H9 (cell line): Measurements from ENCODE around the gene HOXA1. TPM values are rescaled to one million over a fixed set of nuclear protein-coding genes. Genes with fewer than 3 reads are reported as not detected.

Experiments
- DNase-seq: peaks from one replicate; pipeline ENCODE4 v3.0.0-alpha.2; 2017
- H2AFZ ChIP-seq: one replicate; pipeline ENCODE4 v1.6.1; 2013; ENCODE audit warnings: mild to moderate bottlenecking, low read length, control low read depth, moderate library complexity
- H2AK5ac ChIP-seq: 2 replicates; pipeline ENCODE4 v1.6.1; 2013; ENCODE audit warnings: low read length, control low read depth, mixed read lengths; ENCODE audit not compliant: insufficient read length
- H2BK120ac ChIP-seq: one replicate; pipeline ENCODE4 v1.6.1; 2013; ENCODE audit warnings: low read depth, mild to moderate bottlenecking, low read length, control low read depth, inconsistent platforms; ENCODE audit not compliant: poor library complexity, severe bottlenecking
- H2BK12ac ChIP-seq: 2 replicates; pipeline ENCODE4 v1.6.1; 2013; ENCODE audit warnings: low read length, control low read depth, mixed read lengths, low read depth; ENCODE audit not compliant: insufficient read length
- H2BK15ac ChIP-seq: 2 replicates; pipeline ENCODE4 v1.6.1; 2013; ENCODE audit warnings: low read depth, low read length, control low read depth
- H2BK20ac ChIP-seq: one replicate; pipeline ENCODE4 v1.6.1; 2013; ENCODE audit warnings: low read depth, mild to moderate bottlenecking, low read length, control low read depth, inconsistent platforms; ENCODE audit not compliant: poor library complexity, severe bottlenecking
- H2BK5ac ChIP-seq: 2 replicates; pipeline ENCODE4 v1.6.1; 2013; ENCODE audit warnings: low read length, control low read depth, mixed read lengths; ENCODE audit not compliant: insufficient read length
- H3K14ac ChIP-seq: 2 replicates; pipeline ENCODE4 v1.6.1; 2013; ENCODE audit warnings: low read length, control low read depth; ENCODE audit not compliant: insufficient read depth
- H3K18ac ChIP-seq: 2 replicates; pipeline ENCODE4 v1.6.1; 2013; ENCODE audit warnings: low read depth, mild to moderate bottlenecking, mixed read lengths, low read length, control low read depth; ENCODE audit not compliant: insufficient read length
- H3K23ac ChIP-seq: 2 replicates; pipeline ENCODE4 v1.6.1; 2013; ENCODE audit warnings: low read length, control low read depth, mixed read lengths, low read depth; ENCODE audit not compliant: insufficient read length
- H3K23me2 ChIP-seq: 2 replicates; pipeline ENCODE4 v1.6.1; 2013; ENCODE audit warnings: low read depth, mild to moderate bottlenecking, mixed read lengths, low read length, control low read depth; ENCODE audit not compliant: insufficient read length, poor library complexity, severe bottlenecking
- H3K27ac ChIP-seq: 2 replicates; pipeline ENCODE4 v1.5.1; 2013; ENCODE audit warnings: low read length, control low read depth, mixed read lengths, low read depth; ENCODE audit not compliant: insufficient read length
- H3K27me3 ChIP-seq: 2 replicates; pipeline ENCODE4 v1.6.1; 2013; ENCODE audit warnings: low read length, control low read depth, inconsistent platforms; ENCODE audit not compliant: insufficient read depth
- H3K4ac ChIP-seq: 2 replicates; pipeline ENCODE4 v1.6.1; 2013; ENCODE audit warnings: low read depth, mild to moderate bottlenecking, control low read depth, inconsistent platforms, low read length, moderate library complexity
- H3K4me1 ChIP-seq: 2 replicates; pipeline ENCODE4 v1.6.1; 2013; ENCODE audit warnings: low read length, control low read depth, inconsistent platforms; ENCODE audit not compliant: insufficient read depth
- H3K4me2 ChIP-seq: 2 replicates; pipeline ENCODE4 v1.6.1; 2013; ENCODE audit warnings: low read length, control low read depth, mixed read lengths; ENCODE audit not compliant: insufficient read length, insufficient read depth
- H3K56ac ChIP-seq: 2 replicates; pipeline ENCODE4 v1.6.1; 2013; ENCODE audit warnings: low read depth, mild to moderate bottlenecking, mixed read lengths, low read length, control low read depth; ENCODE audit not compliant: insufficient read length
- H3K79me1 ChIP-seq: 2 replicates; pipeline ENCODE4 v1.6.1; 2013; ENCODE audit warnings: low read depth, mild to moderate bottlenecking, moderate library complexity, low read length, control low read depth, inconsistent platforms; ENCODE audit not compliant: insufficient read depth, poor library complexity, severe bottlenecking
- H3K79me2 ChIP-seq: 2 replicates; pipeline ENCODE4 v1.6.1; 2013; ENCODE audit warnings: low read length, control low read depth, inconsistent platforms; ENCODE audit not compliant: insufficient read depth
- H3K9ac ChIP-seq: 2 replicates; pipeline ENCODE4 v1.6.1; 2013; ENCODE audit warnings: low read length, control low read depth, mixed read lengths; ENCODE audit not compliant: insufficient read length; ENCODE audit errors: extremely low read depth
- H3K9me3 ChIP-seq: one replicate; pipeline ENCODE4 v1.6.1; 2013; ENCODE audit warnings: low read depth, low read length, inconsistent platforms; ENCODE audit not compliant: control insufficient read depth
- H3T11ph ChIP-seq: one replicate; pipeline ENCODE4 v1.6.1; 2013; ENCODE audit warnings: mild to moderate bottlenecking, low read length, control low read depth, inconsistent platforms
- H4K20me1 ChIP-seq: one replicate; pipeline ENCODE4 v1.6.1; 2013; ENCODE audit not compliant: control insufficient read depth, insufficient read length, insufficient read depth
- H4K5ac ChIP-seq: 2 replicates; pipeline ENCODE4 v1.6.1; 2013; ENCODE audit warnings: low read depth, mild to moderate bottlenecking, mixed read lengths, low read length, control low read depth; ENCODE audit not compliant: insufficient read length
- H4K8ac ChIP-seq: replicated peaks from 2 replicates; pipeline ENCODE4 v1.6.1; 2013; ENCODE audit warnings: low read length, control low read depth, mixed read lengths, low read depth; ENCODE audit not compliant: insufficient read length
- H4K91ac ChIP-seq: 2 replicates; pipeline ENCODE4 v1.6.1; 2013; ENCODE audit warnings: low read depth, mild to moderate bottlenecking, moderate library complexity, mixed read lengths, low read length, control low read depth; ENCODE audit not compliant: insufficient read length
- H3K27ac Mint-ChIP-seq, 3 experiments: 2 replicates in 2 of 3; 3 replicates in 1 of 3; pipeline ENCODE4 v1.8.0; 2020 to 2021; ENCODE audit warnings: mixed read lengths in 3 of 3, mild to moderate bottlenecking in 1 of 3, moderate library complexity in 1 of 3
- H3K27me3 Mint-ChIP-seq: 2 replicates; pipeline ENCODE4 v1.8.0; 2021; ENCODE audit warnings: low read depth, mild to moderate bottlenecking, moderate library complexity, mixed read lengths
- H3K36me3 Mint-ChIP-seq, 3 experiments: 2 replicates in 2 of 3; 3 replicates in 1 of 3; pipeline ENCODE4 v1.8.0; 2020 to 2021; ENCODE audit warnings: low read depth in 3 of 3, mixed read lengths in 3 of 3; ENCODE audit not compliant: insufficient read depth in 1 of 3
- H3K4me1 Mint-ChIP-seq, 2 experiments: 2 replicates each; pipeline ENCODE4 v1.8.0; 2020; ENCODE audit warnings: mixed read lengths in 2 of 2
- H3K4me3 Mint-ChIP-seq, 2 experiments: 2 replicates in 1 of 2; 3 replicates in 1 of 2; pipeline ENCODE4 v1.8.0; 2020 to 2021; ENCODE audit warnings: mild to moderate bottlenecking in 2 of 2, mixed read lengths in 2 of 2, moderate library complexity in 1 of 2
- H3K9me3 Mint-ChIP-seq, 2 experiments: 2 replicates in 1 of 2; 3 replicates in 1 of 2; pipeline ENCODE4 v1.8.0; 2020; ENCODE audit warnings: mild to moderate bottlenecking in 2 of 2, mixed read lengths in 2 of 2, moderate library complexity in 1 of 2
- WGBS: extraction: QIAGEN DNeasy Blood & Tissue Kit; methylation state at CpG from one replicate; pipeline ENCODE4 v1.1.7; 2013; ENCODE audit warnings: missing lambda C conversion rate, low lambda C conversion rate, mixed read lengths; ENCODE audit not compliant: insufficient read length; ENCODE audit errors: extremely low coverage; 5-methylcytosine and 5-hydroxymethylcytosine counted together
- total RNA-seq: library from RNA; stranded (reverse); gene quantifications from 2 replicates; pipeline ENCODE4 v1.2.1, GENCODE V29; 2021
- TF ChIP-seq, protein P1 (sequence below): fragments of 200-600 bp; sonication (generic); conservative IDR thresholded peaks from 3 replicates; pipeline ENCODE4 v1.8.0; 2021; ENCODE audit warnings: antibody characterized with exemption, mild to moderate bottlenecking

Gene HOXA1
- total RNA-seq, 1 experiment from 2014 or later = not detected

DNA sequence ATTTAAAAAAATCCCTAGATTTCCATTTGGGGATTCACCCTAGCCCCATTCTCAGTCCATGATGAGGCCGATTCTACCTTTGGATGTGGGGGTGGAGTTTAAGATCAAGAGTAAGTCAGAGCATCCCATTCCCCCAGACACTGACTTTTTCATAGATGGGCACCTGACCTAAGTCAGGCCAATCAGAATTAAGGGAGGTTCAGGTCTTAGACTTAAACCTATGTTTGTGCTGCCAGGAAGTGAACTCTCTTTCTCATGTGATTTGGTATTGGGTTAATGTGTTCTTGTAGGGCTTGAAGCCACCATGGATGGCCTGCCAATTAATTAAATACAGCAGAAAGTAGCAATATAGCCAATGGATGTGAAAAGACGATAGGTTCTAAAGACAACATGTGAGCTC, 30.1 kb downstream of the HOXA1 start:
- H2BK12ac ChIP-seq = no peak overlapping the region
- TF ChIP-seq, protein P1, sequence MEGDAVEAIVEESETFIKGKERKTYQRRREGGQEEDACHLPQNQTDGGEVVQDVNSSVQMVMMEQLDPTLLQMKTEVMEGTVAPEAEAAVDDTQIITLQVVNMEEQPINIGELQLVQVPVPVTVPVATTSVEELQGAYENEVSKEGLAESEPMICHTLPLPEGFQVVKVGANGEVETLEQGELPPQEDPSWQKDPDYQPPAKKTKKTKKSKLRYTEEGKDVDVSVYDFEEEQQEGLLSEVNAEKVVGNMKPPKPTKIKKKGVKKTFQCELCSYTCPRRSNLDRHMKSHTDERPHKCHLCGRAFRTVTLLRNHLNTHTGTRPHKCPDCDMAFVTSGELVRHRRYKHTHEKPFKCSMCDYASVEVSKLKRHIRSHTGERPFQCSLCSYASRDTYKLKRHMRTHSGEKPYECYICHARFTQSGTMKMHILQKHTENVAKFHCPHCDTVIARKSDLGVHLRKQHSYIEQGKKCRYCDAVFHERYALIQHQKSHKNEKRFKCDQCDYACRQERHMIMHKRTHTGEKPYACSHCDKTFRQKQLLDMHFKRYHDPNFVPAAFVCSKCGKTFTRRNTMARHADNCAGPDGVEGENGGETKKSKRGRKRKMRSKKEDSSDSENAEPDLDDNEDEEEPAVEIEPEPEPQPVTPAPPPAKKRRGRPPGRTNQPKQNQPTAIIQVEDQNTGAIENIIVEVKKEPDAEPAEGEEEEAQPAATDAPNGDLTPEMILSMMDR = no peak
- no peaks in the 10 kb centered on the region for H3K36me3 Mint-ChIP-seq
- no peak overlapping the region for H3K27ac ChIP-seq
- no peak overlapping the region for H3T11ph ChIP-seq
- no peak overlapping the region for H3K4me3 Mint-ChIP-seq
- no peaks in the 10 kb centered on the region for H3K9me3 ChIP-seq
- no peak for DNase-seq
- no peak overlapping the region for H2AK5ac ChIP-seq
- no peak overlapping the region for H2BK15ac ChIP-seq
- no peak overlapping the region for H2AFZ ChIP-seq
- H2BK120ac ChIP-seq = no peak overlapping the region
- H3K79me2 ChIP-seq = no peaks in the 10 kb centered on the region
- H3K79me1 ChIP-seq = no peaks in the 10 kb centered on the region
- H4K20me1 ChIP-seq = no peaks in the 10 kb centered on the region
- H3K4me1 ChIP-seq = no peaks in the 10 kb centered on the region
- H2BK5ac ChIP-seq = no peak overlapping the region
- H3K56ac ChIP-seq = no peak overlapping the region
- no peak overlapping the region for H3K14ac ChIP-seq
- H3K9me3 Mint-ChIP-seq = no peaks in the 10 kb centered on the region
- H3K27me3 Mint-ChIP-seq = peaks cover 7% of the 10 kb centered on the region
- H3K4ac ChIP-seq = no peak overlapping the region
- H4K5ac ChIP-seq = no peak overlapping the region
- WGBS = no CpG with 5 or more reads among the region's 2 CpGs
- H3K4me1 Mint-ChIP-seq = no peaks in the 10 kb centered on the region
- no peak overlapping the region for H3K9ac ChIP-seq
- H3K23ac ChIP-seq = no peak overlapping the region
- no peak overlapping the region for H4K8ac ChIP-seq
- no peak overlapping the region for H4K91ac ChIP-seq
- H3K4me2 ChIP-seq = no peak overlapping the region
- H3K27ac Mint-ChIP-seq = no peak overlapping the region
- H3K18ac ChIP-seq = no peak overlapping the region
- H3K27me3 ChIP-seq = no peaks in the 10 kb centered on the region
- no peak overlapping the region for H2BK20ac ChIP-seq
- no peaks in the 10 kb centered on the region for H3K23me2 ChIP-seq
